ENCODE data around the gene APH1A. TPM values are rescaled to one million over a fixed set of nuclear protein-coding genes. Genes with fewer than 3 reads are reported as not detected.

APH1A gene
- total and polyA plus RNA-seq, 8 donors: 127 to 206 (median 177) TPM

DNA sequence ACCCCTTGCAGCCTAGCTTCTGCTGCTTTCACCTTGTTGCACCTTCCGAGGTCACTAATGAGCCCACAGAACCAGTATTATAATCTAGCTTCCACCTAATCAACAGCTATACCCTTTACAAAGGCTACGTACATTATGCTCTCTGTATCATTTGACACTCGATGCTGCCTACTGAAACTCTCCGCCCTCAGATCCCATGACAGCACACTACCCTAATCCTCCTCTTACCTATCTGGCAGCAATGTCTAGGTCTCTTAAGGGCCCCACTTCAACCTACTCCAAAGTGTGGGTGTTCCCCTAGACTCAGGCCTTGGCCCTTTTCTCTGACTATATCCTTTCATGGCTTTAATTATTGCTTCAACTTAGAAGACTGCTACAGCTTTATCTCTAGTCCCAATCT lies 20.0 kb upstream of the APH1A start:
- intact Hi-C loops (cut with DNase I): no loop called here
- H3K27ac ChIP-seq: no peak overlapping the region
- peaks cover 0 to 7% of the 10 kb centered on the region in 2 donors for H3K4me1 ChIP-seq
- ATAC-seq: no peak
- H3K9me3 ChIP-seq: no peaks in the 10 kb centered on the region
- no peaks in the 10 kb centered on the region for H3K36me3 ChIP-seq
- TF ChIP-seq CTCF (IDR thresholded peaks at IDR 0.05): no peak
- DNase-seq: no peak
- H3K27me3 ChIP-seq: no peaks in the 10 kb centered on the region
- no peak overlapping the region for H3K4me3 ChIP-seq

DNA sequence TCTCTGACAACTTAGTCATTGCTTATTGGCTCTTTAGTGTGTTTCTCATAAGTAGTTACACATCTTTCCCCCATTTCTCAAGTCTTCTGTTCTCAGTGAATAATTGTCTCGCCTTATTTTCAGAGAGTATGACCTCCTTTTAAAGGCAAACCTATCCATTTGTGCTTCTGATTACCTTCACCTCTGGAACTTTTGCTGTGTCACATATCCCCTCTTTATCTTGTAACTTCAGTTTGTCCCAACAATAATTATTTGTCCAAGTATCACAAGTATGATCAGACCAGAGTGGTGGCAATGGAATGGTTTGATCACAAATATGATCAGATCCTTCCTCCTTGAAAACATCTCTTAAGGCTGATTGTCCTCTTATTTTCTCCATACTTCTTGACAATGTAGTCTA lies 19.6 kb upstream of the APH1A start:
- DNase-seq (no peak), ATAC-seq (no peak)
- no peaks in the 10 kb centered on the region for H3K9me3 ChIP-seq
- H3K27me3 ChIP-seq: no peaks in the 10 kb centered on the region
- H3K4me3 ChIP-seq: no peak overlapping the region
- no peaks in the 10 kb centered on the region for H3K36me3 ChIP-seq
- H3K27ac ChIP-seq: no peak overlapping the region
- H3K4me1 ChIP-seq: peaks cover 0 to 5% of the 10 kb centered on the region in 2 donors
- intact Hi-C loops (cut with DNase I): no loop called here
- TF ChIP-seq CTCF (IDR thresholded peaks at IDR 0.05): no peak

GRCh38 chr1:150283260-150283659 lies 14.4 kb upstream of the APH1A start:
- ATAC-seq: no peak
- no peaks in the 10 kb centered on the region for H3K9me3 ChIP-seq
- H3K36me3 ChIP-seq: no peaks in the 10 kb centered on the region
- no peak for TF ChIP-seq CTCF (IDR thresholded peaks at IDR 0.05)
- intact Hi-C loops (cut with DNase I): no loop called here
- H3K4me1 ChIP-seq: peaks cover 0 to 20% of the 10 kb centered on the region in 2 donors
- no peak overlapping the region for H3K27ac ChIP-seq
- H3K4me3 ChIP-seq: no peak overlapping the region
- H3K27me3 ChIP-seq: peaks cover 0 to 19% of the 10 kb centered on the region in 2 donors
- no peak for DNase-seq

GRCh38 chr1:150282558-150282958 lies 13.7 kb upstream of the APH1A start:
- Histone ChIP-seq H3K36me3 (no peaks in the 10 kb centered on the region), H3K27me3 (peaks cover 0 to 19% of the 10 kb centered on the region in 2 donors), H3K4me3 (peak overlapping the region; percentile 46 to 47), H3K9me3 (no peaks in the 10 kb centered on the region), H3K4me1 (peaks cover 0 to 20% of the 10 kb centered on the region in 2 donors), H3K27ac (peak overlapping the region; percentile 10 to 75)
- peak in 1 of 4 donors; percentile 46 for DNase-seq
- intact Hi-C loops (cut with DNase I): no loop called here
- peak; percentile 37 for ATAC-seq
- TF ChIP-seq CTCF (IDR thresholded peaks at IDR 0.05): no peak

DNA sequence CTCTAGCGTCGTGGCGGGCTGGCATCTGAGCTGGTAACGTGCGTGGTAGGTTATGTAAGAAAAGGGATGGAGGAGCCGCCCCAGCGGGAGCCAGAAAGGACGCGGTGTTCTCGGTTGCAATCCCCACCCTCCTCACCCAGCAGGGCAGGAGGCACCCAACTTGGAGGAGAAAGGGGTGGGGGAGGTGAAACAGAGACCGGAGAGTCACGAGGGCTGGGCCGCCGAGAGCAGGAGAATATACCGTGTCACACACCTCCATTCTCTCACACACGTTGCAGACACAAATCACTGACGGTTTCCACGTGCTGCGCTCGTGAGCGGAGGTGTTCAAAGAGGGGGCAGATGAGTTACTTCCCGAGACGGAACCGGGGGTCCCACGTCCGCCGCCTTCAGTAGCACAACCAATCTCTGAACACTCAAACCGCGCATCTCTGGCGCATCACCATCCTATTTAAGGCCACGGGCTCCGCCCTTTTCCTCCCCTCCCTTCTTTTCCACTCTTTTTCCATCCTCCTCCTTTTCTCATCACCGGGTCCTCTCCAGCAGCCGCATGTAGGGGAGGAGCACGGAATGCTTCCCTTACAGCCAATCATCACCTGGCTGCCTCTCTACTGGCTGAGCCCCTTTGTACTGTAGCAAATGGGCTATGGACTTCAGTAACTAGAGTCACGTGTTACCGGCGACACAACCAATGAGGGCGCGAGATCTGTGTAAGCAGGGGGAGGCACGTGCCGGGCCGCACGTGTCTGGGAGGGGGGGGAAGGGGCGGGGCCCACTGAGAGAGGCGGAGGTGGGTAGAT lies 13.1 kb upstream of the APH1A start, which contains the start of gene CIART:
Gene CIART (plus strand): TSS at position 797 of the 800 bp plus-strand sequence. CDS start 714 bp downstream, outside the sequence.
- H3K27ac ChIP-seq: peak within 1 kb of the TSS; percentile 60 to 75
- peaks cover 0 to 20% of the 10 kb centered on the region in 2 donors for H3K4me1 ChIP-seq
- intact Hi-C loops (cut with DNase I): no loop called here
- H3K9me3 ChIP-seq: no peaks in the 10 kb centered on the region
- H3K4me3 ChIP-seq: peak within 1 kb of the TSS; percentile 46 to 47
- peak; percentile 83 to 96 (median 88) for DNase-seq
- ATAC-seq: peak; percentile 96
- peaks cover 0 to 19% of the 10 kb centered on the region in 2 donors for H3K27me3 ChIP-seq
- no peaks in the 10 kb centered on the region for H3K36me3 ChIP-seq
- no peak for TF ChIP-seq CTCF (IDR thresholded peaks at IDR 0.05)

Data from left lung (tissue), 10 donors.